Stimulated activated CD4-positive, alpha-beta T cell treated with anti-CD3 and anti-CD28 coated beads, Interleukin-2, amount 100 ng/mL, for 48 hours (primary cell): ENCODE measurements around the gene STK35.

Source experiments
- DNase-seq, 2 donors: peaks; one replicate each; pipeline ENCODE4 v3.0.0-alpha.2; 2020

STK35 gene

DNA sequence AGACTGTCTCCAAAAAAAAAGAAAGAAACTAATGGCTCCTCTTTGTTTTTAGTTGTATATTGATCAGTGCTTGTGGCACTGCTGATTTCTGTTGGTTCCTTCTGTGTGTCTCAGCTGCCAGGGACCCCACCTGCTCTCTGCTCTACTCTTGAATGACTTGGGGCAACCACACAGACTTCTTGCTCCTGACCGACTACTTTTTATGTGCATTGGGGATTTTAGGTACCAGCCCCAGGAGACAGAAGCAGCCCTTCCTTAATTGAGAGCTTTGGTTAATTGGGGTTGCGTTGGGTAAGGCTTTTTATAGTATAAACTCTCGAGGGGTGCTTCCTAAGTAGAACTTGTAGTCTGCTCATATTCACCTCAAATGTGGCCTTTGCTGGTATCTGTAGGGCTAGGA lies 6.9 kb downstream of the STK35 start:
- DNase-seq, result no peak

DNA sequence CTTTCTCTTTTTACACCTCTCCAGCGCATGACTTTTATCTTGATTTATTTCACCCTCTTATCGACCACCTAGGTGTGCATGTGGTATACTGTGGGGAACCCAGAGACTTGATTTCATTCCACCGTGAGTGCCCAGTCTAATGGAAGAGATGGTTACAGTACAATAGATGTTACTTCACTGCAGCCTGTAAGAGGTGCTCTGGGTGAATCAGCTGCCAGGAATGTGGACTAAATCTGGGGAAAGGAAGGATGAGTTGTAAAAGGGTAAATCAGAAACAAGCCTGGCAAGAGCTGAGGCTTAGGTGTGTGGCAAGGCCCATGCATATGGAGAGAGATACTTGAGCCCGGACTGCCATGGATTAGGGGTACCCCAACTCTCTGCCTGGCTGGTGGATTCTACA lies 7.4 kb downstream of the STK35 start:
- no peak for DNase-seq

GRCh38 chr20:2109425-2110210 lies 8.0 kb downstream of the STK35 start:
- no peak for DNase-seq

DNA sequence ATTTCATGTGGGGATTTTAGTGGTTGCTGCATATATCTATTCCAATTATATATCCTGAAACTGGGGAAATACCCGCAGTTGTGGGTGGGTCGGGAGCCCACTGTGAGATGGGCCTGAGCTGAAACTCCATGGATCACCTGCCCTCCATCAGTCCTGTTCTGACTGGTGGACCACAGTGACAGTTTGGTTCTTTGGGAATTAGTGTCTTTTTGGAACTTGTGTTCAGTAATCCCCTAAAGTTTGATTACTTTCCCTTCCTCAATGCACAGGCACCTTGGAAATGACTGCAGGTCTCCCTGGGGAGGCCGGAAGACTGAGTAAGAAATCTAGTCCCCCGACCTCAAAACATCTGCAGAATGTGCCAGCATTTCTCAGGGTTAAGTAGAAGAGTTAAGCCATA lies 11.3 kb downstream of the STK35 start:
- DNase-seq, result no peak

DNA sequence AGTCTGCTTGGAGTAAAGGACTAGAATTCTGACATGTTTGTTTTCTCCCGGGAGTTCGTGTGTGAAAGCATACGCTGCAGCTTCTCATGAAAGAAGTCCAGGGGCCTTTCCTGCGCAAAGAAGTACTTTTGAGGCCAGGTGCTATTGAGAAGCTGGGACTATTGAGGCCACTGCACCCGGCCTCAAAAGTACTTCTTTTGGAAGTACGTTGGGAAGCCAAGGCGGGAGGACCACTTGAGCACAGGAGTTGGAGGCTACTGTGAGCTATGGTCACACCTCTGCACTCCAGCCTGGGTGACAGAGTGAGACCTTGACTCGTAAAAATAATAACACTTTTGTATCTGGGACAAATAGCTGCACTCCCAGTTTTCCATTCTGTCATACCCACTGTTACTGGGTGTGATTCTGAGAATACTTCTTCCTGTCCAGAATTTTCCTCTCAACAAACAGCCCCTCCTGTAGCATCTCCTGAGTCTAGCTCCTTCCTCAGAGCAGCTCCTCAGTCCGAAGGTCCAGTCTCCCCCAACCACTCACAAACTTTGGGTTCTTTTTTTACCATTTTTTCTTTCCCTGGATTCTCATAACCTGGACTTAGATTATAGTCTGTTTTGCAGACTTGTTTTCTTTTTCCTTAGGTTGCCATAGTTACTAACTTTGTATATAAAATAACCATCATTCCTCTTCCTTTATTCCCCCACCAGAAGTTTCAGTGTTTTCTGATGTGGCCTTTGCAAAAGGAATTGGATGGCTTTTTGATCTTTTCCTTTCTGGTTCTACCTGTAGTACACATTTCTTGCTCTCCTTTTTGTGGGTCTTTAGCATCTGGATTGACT lies 12.7 kb downstream of the STK35 start:
- DNase-seq, result no peak

DNA sequence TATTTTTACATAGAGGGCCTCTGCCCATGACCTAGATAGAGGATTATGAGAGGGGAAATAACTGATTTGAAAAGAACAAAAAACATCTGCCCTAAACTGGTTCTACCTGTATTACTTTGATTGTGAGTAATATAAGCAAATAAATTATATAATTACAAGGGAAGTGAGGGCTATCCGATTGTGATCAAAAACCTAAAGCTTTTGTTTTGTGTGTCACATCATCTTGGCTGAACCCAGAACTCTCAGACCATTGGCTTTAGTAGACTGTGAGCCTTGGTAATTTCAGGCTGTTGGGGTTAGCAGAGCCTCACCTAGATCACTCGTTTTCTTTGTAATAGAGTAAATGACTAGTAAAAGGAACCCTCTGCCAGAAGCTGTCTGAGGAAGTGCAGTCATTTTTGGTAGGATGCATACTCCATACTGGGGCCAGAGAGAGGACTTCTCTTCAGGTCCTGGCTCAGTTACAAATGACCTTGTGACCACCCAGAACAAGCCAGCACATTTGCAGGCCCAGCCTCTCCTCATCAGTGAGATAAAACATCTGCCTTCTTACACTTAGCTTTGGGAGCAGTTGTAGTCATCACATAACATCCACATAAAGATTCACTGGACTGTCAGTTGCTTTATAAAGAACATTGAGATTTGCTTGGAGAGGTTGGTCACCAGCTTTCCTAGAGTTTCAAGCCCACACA lies 13.5 kb downstream of the STK35 start:
- DNase-seq, result no peak

GRCh38 chr20:2116170-2116940 lies 14.7 kb downstream of the STK35 start:
- DNase-seq, result no peak

DNA sequence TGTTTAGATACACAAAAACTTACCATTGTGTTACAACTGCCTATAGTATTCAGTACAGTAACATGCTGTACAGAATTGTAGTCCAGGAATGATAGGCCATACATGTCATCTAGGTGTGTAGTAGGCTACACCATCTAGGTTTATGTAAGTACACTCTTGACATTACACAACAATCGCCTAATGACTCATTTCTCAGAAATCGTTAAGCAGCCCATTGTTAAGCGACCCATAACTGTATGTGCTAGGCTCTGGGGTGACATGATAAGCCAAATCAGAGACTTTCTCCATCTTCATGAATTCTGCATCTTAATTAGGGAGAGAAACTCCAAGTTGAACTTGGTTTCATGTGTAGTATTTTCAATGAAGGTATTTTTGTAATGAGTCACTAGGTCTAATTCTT lies 17.2 kb downstream of the STK35 start:
- no peak for DNase-seq

- DNase-seq, result no peak
Observed at GRCh38 chr20:2122936-2123335, 21.3 kb downstream of the STK35 start.

- no peak for DNase-seq
Observed at GRCh38 chr20:2123720-2124119, 22.1 kb downstream of the STK35 start.

GRCh38 chr20:2124564-2125213 lies 23.1 kb downstream of the STK35 start:
- no peak for DNase-seq

GRCh38 chr20:2125474-2126112 lies 24.0 kb downstream of the STK35 start:
- no peak for DNase-seq

DNA sequence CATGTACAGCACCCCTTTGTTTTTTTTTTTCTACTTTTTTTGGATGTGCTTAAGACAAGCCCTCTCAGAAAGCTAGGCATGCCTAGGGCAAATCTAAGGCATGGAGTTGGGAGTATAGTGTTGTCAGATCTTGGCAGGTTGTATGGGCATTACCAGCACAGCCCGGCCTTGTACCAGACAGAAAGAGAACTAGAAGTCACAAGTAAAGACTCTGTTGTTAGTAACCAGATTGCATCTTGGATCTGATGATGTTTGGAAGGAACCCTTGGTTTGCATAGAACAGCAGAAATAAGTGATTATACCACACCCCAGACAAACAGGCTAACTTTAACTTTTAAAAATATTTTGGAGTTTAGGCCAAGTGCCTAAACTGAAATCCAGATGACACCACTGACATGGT lies 25.6 kb downstream of the STK35 start:
- DNase-seq, result no peak

DNA sequence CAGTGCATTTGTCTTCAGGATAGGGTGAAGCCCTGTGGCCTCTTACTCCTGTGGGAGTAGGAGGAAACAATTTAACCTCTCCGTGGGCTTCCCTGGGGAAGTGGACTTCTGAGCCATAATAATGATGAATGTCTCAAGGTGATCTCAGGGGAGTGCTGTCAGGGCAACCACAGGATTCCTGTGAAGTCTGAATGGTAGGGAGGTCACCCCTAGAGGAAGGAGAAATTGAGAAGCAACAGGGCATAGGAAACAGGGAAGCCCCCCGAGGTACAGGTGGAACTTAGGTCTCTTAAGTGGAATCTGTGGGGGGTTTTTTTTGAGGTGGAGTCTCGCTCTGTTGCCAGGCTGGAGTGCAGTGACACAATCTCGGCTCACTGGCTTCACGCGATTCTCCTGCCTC lies 26.9 kb downstream of the STK35 start:
- no peak for DNase-seq

- no peak for DNase-seq
Observed at GRCh38 chr20:2130062-2130591, 28.5 kb downstream of the STK35 start.

DNA sequence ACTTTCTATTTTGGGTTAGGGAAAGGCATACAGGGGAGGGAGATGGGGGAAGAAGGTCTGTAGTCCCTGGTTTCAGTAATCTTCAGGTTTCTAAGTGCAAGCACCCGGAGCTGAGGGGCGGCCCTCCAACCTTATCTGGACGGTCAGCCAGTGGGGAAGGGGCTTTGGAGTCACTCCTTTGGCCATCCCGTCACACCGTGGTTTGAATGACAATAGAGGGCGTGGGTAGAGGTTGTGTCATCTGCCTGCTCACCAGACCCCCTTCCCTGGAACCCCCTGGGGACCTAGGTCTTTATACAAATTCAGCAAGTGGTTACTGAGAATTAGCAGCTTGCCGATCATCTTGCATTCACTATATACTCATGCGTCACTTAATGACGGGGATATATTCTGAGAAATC lies 29.1 kb downstream of the STK35 start:
- no peak for DNase-seq

GRCh38 chr20:2131366-2131765 lies 29.7 kb downstream of the STK35 start:
- DNase-seq, result no peak

GRCh38 chr20:2132461-2132901 lies 30.9 kb downstream of the STK35 start:
- no peak for DNase-seq

DNA sequence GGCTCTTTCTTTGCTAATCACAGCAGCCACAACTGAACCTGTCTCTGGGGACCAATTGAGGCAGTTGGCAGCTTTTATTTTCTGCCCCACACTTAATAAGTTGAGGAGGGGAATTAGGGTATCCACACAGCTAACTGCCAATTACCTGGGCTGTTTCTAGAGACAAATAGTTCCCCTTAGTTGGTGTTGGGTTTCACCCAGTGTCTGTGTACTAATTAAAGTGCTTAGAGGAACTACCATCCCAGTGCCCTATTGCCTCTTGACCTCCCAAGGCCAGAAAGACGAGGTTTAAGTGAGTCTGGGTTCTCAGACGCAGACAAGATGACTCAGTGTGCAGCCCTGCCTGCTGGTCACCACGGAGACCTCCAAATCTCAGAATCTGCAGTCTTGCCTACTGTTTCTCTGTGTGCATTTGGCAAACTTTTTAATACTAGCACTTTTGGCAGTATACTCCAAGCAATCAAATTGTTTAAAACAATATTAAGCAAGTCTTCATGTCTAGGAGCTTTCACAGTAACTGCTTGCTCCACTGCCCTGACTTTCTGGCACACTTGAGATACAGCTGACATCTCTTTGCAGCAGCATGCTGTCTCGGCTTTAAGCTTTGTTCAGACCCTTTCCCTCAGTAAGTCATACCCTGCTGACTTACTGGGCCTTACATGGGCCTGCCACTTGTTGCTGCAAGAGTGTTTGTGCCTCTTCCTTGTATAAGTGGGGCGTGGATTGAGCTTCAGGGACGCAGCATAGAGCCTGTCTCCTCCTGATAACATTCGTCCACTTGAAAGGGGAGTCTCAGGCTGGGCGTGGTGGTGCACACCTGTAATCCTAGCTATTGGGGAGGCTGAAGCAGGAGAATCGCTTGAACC lies 31.9 kb downstream of the STK35 start:
- no peak for DNase-seq

DNA sequence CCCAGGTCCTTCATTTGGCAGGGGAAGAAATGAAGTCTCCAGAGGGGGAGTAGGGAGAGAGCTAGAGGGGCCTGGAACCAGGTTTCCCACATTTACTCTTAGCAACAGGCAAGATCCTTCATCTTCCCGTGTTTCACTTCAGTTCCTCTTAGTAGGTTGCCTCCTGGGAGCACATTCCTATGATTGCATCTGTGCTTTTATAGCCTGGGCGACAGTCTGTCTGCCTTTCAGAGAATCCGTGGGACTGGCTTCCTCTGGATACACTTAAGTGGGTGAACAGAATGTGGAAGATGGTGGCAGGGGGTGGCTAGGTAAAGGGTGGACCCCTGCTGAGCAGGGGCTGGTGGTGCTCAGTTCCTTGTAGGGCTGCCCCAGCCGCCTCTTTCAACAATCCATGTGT lies 33.4 kb downstream of the STK35 start:
- DNase-seq, result no peak

GRCh38 chr20:2136275-2136674 lies 34.6 kb downstream of the STK35 start:
- DNase-seq, result no peak
